Measurements from ENCODE around the gene GID4.

DNA sequence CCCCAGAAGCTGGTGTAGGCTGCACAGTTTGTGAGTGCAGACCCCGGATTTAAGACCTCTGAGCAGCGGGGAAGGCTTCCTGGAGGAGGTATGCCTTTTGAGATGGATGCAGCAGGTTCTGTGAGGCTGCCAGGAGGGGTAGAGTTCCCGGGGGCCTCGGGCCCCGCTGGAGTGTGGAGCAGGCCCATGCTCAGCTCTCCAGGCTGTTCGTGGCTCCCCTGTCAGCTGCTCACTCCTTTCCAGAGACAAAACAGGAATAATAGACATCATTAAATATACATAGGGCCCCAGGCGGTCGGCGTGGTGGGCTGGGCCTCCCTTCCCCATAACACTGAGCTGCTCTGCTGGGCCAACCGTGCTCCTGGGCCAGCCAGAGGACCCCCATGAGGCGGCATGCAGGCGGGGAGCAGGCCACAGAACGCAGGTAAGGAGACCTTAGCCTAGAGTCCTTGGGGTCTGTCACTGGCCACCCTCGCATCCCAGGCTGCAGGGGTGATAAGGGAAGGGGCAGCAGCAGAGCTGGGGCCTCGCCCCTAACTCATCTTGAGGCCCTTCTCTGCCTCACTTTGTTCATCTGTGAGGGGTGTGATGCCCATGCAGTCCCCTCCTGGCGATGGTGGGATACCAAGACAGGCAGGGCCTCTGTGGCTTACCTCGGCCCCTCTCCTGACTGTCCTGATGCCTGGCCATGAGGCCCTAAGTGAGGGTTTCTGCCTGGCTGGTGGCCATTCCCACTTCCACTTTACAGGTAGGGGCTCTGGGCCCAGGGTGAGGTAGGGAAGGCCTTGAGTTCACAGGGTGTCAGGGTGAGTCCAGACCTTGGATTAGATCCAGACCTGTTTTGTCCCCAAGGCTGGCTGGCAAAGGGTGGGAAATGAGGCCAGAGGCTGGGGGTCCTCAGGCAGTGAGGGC, 69.4 kb downstream of the GID4 start, which contains the start of gene MYO15A:
- TF ChIP-seq, protein P1, sequence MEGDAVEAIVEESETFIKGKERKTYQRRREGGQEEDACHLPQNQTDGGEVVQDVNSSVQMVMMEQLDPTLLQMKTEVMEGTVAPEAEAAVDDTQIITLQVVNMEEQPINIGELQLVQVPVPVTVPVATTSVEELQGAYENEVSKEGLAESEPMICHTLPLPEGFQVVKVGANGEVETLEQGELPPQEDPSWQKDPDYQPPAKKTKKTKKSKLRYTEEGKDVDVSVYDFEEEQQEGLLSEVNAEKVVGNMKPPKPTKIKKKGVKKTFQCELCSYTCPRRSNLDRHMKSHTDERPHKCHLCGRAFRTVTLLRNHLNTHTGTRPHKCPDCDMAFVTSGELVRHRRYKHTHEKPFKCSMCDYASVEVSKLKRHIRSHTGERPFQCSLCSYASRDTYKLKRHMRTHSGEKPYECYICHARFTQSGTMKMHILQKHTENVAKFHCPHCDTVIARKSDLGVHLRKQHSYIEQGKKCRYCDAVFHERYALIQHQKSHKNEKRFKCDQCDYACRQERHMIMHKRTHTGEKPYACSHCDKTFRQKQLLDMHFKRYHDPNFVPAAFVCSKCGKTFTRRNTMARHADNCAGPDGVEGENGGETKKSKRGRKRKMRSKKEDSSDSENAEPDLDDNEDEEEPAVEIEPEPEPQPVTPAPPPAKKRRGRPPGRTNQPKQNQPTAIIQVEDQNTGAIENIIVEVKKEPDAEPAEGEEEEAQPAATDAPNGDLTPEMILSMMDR (IDR thresholded peaks at IDR 0.05), result no peak
- no peak for TF ChIP-seq POLR2A (IDR thresholded peaks at IDR 0.05)

Measured in Peyer's patch (tissue), 4 donors.